ENCODE data around the gene DISC1.

- no peak for TF ChIP-seq CTCF (IDR thresholded peaks at IDR 0.05)
- TF ChIP-seq POLR2AphosphoS5 (IDR thresholded peaks at IDR 0.05): no peak
- no peak for TF ChIP-seq POLR2A (IDR thresholded peaks at IDR 0.05)
Observed at GRCh38 chr1:231793893-231794292, 167.3 kb downstream of the DISC1 start.
